ENCODE data around the gene CNKSR3.

The CNKSR3 gene

DNA sequence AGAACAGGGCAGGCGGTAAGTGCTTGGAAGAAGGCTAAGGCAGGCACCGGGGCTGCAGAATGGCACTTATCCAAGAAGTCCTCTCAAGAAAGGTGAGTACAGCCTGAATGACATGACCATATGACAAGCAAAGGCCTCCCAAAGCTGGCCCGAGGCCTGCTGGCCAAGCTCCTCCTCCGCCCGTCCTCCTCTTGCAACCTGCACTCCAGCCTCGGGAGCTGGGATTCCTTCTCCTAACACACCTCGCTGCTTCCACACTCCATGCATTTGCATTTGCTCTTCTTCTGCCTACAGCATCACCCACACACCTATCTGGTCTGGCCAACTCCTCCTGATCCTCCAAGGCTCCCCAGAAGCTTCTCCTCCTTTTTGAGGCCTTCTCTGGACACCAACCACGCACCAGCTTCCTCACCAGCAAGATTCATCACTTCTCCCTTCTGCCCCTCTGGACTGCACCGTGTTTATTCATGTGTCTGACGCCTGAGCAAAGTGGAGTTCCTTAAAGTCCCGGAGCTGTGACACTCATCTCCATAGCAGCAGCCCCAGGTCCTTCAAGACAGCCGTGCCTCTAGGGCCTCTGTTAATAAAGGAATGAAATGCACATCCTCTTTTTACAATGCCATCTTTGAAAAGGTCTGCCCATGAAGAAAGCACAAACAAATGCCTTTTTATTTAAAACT is 32.3 kb downstream of the CNKSR3 start:
- DNase-seq, result peak; percentile 57

DNA sequence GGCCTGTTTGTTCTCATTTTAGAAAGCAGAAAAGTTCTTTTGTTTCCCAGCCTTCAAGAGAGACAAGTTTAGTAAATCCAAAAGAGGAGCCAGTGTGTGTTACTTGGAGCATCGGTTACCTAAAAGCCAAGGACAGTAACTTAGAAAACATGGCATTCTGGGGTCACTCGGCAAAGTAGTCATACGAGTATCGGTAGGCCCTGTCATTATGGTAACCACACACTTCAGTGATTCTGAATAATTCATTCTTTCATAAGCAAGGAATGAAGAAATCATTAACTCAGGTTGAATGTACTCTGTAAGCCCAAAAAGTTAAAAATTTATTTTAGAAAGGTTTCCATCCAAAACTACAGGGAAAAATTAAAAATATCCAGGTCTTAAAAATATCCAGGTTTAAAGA is 34.0 kb downstream of the CNKSR3 start:
- no peak for DNase-seq

DNA sequence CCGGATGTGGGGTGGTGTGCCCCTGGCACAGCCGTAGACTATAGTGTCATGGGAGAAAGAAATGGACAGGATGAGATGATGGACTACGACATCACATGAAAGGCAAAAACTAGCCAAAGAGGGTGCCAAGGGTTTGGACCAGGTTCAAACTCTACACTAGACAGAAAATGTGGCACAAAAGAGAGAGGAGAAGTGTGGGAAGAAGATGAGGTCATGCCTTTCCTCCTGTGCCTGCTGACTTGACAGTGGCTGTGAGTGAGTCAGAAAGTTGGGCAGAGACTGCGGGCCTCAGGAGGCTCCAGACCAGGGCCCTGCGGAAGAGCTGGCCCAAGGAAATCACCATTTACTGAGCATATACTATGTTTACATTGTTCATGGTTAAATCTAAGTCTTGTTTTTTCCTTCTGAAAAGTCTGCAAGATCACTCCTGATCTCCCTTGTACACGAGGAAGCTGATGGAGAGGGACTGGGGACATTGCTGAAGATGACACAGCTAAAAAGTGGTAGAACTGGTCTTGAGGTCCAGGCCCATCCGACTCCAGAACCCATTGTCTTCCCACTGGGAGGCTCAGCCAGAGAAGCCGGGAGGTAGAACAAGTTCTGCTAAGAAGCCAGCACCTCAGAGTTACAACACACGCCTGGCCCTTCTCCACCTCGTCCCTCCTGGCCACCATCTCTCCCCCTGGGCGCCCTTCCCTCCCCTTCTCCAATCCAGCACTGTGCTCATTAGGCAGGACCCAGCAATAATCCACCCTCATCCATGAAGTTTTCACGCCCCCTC is 35.6 kb downstream of the CNKSR3 start:
- peak; percentile 89 for DNase-seq

DNA sequence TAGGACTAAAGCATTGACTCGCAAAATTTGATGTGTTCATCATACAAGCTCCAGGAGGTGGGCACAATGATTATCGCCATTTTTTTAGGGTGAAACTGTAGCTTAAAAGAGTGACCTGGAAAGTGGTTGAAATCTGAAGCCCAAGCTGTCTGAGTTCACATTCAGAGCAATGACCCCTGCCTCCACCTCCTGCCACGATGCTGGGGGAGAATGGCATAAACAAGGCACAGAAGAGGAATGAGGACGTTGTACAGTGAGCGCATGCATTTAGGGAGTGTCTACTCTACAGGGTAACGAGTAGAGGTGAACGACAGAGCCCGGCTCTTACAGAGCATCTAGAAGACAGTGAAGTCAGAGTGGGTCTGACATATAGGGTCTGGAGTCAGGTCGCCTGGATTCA is 37.2 kb downstream of the CNKSR3 start:
- DNase-seq, result no peak

DNA sequence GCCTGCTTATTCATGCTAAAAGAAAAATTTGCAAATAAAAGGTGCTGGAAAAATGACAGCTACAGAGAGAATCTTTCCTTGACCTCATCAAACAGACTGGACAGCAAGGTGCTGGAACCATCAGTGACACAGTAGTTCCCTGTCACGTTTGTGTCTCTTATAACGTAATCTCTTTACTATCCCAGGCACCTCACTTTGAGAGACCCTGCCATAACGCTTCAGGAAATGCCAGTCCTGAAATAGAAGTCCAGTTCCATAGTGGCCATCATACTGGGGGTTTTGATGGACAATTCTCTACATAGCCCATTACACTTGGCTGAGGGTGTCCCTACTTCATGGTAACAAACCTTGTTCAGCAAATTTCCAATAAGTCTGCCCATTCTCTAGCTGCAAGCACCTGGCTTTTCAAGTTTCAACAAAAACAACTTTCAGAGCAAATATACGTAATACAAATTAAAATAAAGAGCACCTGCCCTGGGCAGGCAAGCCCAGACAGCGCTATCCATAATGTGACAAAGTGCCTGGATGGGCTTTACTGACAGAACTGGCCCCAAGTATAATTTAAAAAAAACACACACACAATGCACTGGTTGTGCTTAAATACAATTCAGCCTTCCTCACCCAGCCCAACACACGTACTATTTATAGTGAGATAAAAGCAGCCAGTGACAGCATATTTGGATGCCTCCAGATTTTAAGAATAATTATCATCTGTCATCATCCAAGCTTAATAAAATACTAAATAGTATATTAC is 38.7 kb downstream of the CNKSR3 start:
- DNase-seq, result no peak

DNA sequence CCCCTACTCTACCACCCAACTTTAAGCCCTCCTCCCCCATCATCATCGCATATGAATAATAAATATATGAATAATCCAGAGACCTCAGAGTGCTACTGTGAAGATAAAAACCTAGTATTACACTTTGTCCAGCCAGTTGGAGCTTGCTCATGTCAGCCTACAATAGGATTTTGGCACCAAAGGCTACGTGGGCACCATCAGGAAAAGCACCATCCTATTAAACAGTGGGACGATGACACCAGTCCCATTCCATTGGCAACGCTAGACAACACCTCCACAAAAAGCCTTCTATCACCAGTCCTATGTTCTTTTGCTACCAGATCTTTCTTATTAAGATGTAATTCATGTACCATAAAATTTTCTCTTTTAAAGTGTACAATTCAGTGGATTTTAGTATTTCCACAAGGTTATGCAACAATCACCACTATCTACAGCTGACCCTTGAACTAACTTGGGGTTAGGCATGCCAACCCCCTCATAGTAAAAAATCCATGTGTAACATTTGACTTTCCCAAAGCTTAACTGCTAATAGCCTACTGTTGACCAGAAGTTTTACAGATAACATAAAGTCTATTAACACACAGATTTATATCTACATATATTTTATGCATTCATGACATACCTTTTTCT is 41.1 kb downstream of the CNKSR3 start:
- DNase-seq, result no peak

DNA sequence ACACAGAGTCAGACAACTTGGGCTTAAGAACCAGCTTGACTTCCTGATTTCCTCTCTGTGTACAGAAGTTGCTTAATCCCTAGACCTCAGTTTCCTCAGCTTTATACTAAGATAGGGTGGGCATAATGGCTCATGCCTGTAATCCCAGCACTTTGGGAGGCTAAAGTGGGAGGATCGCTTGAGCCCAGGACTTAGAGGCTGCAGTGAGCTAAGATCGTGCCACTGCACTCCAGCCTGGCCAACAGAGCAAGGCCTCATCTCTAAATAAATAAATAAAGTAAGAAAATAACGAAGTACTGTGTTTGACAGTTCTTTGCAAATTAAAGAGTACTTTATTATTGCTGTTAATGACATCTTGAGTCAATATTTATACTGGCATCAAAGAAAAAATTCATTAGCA is 41.7 kb downstream of the CNKSR3 start:
- no peak for DNase-seq

DNA sequence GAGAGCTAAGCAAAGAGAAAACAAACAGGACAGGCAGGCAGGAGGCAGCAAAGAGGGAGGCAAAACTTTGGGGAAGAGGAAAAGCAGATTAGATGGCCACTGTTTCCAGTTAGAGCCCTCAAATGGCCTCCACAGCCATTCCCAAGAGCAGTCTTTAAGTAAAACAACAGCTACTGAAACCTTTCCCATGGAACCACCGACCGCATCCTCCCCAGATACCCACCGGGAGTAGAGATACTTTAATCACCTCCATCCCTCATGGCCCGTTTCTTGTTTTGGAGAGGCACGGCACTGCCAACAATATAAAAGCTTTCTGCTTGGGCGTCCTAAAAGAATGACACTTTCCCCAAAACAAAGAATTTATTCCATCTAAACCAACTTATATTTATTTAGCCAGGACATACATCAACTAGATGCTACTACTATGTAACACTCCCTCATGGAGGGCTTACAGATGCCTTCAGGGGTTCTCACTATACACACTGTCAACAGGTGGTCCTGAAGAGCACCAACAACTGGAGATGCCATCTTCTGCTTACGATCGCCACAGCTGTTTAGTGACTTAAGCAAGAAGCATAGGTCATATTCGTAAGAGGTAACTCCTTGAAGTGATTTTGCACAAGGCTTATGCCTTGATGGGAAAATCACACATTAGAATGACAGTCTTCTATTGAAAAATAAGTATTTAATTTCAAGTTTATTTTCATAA is 43.4 kb downstream of the CNKSR3 start:
- DNase-seq, result no peak

DNA sequence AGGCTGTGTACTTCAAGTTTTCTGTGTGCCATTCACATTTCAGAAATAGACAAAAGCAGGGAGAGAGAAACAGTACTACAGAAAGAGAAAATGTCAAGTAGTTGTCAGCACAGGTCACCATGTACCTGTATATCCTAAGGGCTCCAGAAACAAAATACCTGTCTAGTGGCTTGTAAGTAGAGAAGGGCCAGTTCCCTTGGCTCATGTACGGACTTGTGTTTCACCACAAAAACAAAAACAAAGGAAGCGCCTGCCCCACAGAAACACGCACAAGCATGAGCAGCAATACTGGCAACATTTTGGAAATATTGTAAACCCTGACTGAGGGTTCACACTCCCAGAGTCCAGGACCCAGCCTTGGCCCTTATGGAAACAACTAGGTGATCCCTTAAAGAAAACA is 44.3 kb downstream of the CNKSR3 start:
- no peak for DNase-seq

DNA sequence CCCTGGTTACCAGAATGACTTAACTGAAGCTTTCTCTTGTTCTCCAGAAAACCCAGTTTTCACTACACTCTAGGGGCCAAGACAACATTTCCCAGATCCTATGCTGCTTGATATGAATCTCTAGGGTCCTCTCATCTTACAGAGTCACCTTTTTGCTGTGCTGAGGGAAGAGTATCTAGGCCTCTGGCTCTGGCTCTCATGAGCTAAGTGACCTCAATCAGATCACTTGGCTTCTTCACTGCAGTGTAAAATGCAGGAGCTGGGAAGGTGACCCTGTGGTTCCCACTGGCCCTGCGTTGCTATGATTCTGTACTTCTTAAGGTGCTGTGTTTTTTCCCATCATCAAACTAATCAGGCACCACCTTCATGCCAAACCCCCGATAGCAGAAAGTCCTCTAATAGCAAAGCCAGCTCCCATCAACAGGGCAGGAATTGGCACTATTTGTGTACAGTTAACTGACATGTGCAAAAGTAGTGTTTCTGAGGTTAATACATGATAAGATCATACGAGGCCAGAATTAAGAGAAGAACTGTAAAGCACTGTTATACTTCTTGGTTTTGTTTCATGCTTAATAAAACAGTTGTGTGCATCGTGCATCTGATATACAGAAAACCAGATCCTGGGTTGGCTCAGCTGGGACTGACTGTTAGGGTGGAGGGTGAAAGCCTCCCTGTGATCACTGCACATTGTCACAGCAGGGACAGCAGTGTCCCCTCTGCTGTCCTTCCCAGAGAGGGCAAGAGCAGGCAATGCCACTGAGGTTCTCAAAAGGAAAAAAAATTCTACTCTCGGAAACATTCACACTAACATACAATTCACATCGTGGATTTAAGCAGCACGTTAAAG is 46.7 kb downstream of the CNKSR3 start:
- DNase-seq, result no peak

DNA sequence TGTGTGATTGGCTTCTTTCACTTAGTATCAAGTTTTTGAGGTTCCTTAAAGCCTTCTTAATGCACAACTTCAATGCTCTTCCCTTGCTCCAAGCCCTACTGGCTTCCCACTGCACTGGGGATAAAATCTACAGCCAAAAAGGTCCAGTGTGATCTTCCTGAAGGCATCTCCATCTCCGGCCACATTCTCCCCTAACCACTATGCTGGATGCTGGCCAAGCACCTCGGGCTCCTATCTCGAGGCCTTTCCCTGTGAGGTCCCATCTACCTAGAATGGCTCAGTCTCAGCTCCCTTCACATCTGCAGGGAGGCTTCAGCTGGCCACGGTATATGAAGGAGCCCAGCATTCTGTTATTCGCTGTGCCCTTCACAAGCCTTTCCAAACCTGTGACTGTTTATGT is 48.1 kb downstream of the CNKSR3 start:
- no peak for DNase-seq

DNA sequence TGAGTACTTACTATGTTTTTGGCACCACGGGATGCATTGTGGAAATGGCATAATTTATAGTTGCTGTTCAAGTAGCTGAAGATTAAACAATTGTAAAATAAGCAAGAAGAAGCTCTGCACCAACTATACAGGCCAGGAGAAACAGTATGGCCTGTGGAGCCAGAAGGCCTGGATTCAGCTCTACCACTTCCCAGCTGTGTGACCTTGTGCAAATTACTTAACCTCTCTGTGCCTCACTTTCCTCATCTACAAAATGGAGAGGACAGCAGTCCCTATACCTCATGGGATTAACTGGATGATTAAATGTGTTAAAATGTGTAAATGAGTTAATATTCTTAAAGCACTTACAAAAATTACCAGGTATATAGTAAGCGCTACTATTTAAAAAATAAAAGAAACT is 49.1 kb downstream of the CNKSR3 start:
- DNase-seq, result no peak

DNA sequence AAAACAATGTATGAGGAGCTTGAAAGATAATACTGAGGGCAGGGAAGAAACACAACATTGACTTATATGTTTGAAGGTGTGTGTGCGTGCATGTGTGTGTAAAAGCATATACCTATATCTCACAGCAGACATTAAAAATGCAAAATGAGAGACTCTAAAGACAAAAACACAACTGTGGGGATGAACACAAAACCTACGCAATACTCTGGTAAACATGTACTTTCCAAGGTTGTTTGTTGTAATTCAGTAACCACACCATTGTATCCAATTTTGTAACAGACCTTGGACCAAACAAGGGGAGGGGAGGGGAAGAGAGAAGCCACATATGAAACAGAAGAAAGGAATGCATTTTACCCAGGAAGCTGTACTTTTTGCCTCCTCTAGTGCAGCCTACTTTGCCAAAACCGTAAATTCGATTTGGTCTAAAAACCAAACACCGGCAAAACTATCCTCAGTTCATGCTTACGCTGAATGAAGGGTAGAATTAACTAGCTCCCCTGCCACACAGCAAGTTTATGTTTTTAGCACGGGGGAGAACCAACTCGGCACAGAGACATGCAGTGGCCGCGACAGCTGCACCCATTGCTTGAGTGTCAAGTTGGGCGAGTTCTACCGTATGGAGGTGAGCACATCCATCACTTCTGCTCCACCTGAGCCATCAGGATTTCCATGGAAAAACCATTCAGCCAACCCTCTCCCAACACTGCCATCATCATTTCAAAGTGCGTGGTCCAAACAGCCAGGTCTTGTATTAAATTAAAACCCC is 50.0 kb downstream of the CNKSR3 start:
- peak; percentile 44 for DNase-seq

DNA sequence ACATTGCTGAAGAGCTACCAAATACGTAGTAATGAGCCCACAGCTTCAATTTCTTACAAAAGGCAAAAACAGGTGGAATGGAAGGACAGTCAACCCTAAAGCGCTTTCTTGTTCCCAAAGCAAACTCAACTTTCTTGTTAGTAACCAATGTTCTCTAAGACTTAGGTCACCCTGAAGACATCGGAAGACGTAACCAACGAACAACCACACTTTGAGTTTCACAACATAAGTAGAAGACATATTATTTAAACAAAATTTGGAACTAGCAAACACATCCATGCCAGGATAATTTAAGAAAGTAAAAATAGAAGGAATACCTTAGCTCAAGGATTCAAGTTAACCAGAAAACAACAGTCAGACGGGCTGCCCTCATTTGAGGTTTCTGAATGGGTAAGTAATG is 51.0 kb downstream of the CNKSR3 start:
- DNase-seq, result no peak

DNA sequence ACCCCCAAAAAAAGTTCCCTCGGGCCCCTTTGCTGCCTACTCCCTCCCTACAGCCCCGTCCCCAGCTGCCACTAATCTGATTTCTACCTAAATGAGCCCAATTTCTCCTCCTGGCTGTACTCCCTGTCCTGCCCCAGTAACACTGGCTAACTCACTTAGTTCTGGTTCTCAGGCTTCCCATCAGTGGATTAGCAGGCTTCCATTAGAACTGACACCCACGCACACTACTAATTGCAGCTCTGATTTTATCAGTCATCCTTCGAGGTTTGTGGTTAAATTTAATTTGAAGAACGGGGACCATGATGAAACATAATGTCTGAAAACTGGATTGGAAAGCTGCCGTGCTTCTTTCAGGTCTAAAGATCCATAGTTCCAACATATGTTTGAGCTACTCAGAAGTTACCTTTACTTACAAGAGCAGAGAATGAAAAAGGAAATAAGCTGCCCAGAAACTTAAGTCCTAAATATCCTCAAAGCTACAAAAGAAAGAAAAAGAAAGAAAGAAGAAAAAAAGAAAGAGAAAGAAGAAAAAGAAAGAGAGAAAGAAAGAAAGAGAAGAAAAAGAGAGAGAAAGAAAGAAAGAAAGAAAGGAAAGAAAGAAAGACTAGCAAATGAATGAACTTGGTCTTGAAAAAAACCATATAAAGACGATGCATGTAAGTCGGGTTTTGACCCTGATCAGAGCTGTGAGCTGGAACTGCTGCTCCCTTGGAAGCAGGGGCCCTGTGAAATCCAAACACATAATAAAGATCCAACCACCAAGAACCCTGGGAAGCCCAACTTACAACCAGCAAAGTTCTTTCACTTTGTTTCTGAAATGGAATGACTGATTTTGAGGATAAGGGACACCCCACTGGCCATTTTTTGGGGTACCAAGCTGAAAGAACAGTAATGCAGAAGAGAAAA is 51.7 kb downstream of the CNKSR3 start:
- DNase-seq, result no peak

DNA sequence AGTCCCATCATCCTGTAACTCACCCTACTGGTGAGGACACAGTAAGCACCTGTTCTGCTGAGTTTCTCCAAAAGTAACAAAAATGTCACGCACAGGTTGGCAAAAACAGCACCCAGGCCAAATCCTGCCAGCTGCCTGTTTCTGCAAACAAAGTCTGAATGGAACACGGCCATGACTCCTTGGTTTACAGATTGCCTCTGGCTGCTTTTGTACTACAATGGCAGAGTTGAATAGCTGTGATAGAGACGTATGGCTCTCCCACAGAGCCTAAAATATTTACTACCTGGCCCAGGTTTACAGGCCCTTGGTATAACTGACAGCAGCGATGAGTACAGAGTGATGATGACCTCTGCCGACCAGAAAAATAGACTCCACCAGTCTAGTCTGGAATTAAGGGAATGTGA is 52.6 kb downstream of the CNKSR3 start:
- DNase-seq, result no peak

DNA sequence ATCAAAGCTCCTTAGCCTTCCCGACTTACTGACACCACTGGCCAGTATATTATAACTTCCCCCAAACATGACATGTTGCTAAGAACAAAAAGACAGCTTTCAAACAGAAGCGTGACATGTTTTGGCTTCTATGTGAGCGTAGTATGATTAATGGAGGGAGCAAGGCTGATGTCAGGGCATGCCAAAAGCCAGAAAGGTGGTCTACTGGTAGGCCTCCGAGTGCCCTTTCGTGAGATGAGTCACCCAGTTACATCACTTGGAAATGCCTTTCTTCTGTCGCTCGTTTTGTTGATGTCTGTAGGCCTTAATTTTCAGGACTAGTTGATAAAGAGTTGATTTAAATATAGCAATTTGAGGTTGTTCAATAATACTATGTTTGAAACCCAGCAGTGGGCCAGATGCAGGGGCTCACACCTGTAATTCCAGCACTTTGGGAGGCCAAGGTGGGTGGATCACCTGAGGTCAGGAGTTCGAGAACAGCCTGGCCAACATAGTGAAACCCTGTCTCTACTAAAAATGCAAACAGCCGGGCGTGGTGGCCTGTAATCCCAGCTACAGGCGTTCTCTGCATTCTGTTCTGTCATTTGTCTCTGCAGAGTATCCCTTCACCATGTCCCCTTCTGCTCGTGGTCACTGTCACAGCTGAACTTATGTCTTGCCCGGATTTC is 53.3 kb downstream of the CNKSR3 start:
- DNase-seq, result peak; percentile 12

DNA sequence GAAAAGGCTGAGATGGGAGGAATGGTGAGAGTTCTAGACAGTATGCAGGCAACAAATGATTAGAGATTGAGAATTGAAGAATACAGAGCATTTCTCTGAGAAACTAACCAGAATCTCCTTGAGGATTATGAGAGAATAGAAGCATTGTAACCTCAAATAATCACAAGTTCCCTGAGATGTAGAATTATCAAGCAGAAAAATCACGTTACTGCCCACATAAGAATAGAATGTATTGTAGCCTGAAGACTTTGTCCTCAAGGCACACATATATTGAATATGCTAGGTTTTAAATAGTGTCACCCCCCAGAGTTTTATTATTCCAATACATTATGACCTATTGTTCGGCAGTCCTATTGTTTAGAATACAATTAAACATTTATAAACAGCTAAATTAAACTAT is 57.2 kb downstream of the CNKSR3 start:
- DNase-seq, result no peak

DNA sequence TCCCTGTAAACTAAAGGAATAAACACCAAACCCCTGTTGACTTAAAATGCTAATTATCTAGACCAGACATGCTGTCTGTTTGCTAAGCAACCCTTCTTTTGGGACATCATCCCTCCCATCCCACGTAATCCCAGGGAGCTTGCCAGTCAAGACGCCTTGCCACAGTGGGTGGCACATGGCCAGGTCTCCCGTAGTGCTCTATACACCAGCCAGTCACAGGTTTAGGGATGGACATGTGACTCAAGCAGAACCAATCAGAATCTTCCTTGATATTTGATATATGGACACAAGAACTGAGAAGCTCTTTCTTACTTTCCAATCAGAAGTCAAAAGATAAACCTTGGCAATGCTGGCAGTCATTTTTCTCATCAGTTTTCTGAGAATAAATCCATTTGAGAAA is 60.0 kb downstream of the CNKSR3 start:
- DNase-seq, result no peak

Data from fibroblast of skin of back (primary cell).